ENCODE measurements around the gene CDKN2AIPNL. TPM values are rescaled to one million over a fixed set of nuclear protein-coding genes. Genes with fewer than 3 reads are reported as not detected.

The CDKN2AIPNL gene
- total RNA-seq, 1 donor from 2014 or later, result 22.3 TPM

Other genes starting within 250 kb of the CDKN2AIPNL start
- gene SKP1, start 234.9 kb downstream of the CDKN2AIPNL start, total RNA-seq, result 204 and 207 TPM in 2 replicates
- gene PPP2CA, start 185.8 kb downstream of the CDKN2AIPNL start, total RNA-seq, result 150 and 154 TPM in 2 replicates
- 1.3 and 1.4 TPM in 2 replicates for gene CDKL3, start 44.7 kb downstream of the CDKN2AIPNL start, total RNA-seq
- gene UBE2B, start 40.3 kb downstream of the CDKN2AIPNL start, total RNA-seq, result 75.8 and 78.3 TPM in 2 replicates
- 81.0 and 81.1 TPM in 2 replicates for gene JADE2, start 113.8 kb upstream of the CDKN2AIPNL start, total RNA-seq
- 47.2 and 53.3 TPM in 2 replicates for gene SAR1B, start 220.9 kb upstream of the CDKN2AIPNL start, total RNA-seq
- gene SEC24A, start 236.9 kb upstream of the CDKN2AIPNL start, total RNA-seq, result 26.7 and 27.0 TPM in 2 replicates

Measured in T-helper 2 cell treated with Interferon-gamma antibody and Interleukin-4, amounts not matched to agents 100 ng/mL and 5 ng/mL, for 36 hours (primary cell).